GM19328 (cell line): ENCODE results near the gene ADSS1.

Source experiments
- ATAC-seq: cut with Tn5 transposase; IDR thresholded peaks from one replicate; pipeline ENCODE4 v1.9.1; 2021; ENCODE audit warnings: mild to moderate bottlenecking, moderate library complexity; ENCODE audit not compliant: unreplicated experiment

ADSS1 gene

DNA sequence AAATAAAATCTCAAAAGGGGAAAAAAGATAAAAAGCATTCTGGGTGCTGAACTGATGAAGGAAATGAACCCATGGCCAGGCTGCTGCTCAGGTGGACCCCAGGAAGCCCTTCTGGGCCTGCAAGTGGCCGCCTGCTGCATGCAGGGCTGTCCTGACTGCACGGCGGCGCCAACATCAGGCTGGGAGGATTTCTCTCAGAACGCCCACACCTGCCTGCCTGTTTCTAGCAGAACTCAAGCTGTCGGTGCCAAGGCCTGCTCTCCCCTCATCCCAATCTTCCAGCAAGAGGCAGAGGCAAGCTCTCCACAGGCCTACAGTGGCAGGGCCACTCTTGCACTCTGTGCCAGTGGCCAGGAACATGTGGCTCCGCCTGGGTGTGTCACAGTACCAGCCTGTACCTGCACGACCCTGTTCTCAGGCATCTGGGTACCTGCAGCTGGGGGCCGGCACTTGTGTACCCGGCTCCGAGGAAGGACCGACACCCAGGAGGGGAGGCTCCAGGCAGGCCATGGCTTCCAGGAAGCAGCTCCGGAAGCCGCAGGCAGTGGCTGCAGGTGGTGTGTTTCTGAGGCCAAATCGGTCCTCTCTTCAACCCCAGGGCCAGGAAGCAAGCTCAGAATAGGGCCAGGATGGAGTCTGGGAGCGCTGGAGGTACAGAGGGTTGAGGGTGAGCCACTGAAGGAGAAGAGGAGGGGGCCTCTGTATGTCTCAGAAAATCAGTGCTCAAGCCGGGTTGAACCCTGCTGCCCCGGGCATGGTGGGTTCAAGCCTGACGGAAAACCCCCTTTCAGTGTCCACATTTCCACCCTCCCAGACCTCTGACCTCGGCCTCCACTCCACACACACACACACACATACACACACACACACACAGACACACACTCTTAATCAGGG lies 37.2 kb upstream of the ADSS1 start:
- no peak for ATAC-seq

DNA sequence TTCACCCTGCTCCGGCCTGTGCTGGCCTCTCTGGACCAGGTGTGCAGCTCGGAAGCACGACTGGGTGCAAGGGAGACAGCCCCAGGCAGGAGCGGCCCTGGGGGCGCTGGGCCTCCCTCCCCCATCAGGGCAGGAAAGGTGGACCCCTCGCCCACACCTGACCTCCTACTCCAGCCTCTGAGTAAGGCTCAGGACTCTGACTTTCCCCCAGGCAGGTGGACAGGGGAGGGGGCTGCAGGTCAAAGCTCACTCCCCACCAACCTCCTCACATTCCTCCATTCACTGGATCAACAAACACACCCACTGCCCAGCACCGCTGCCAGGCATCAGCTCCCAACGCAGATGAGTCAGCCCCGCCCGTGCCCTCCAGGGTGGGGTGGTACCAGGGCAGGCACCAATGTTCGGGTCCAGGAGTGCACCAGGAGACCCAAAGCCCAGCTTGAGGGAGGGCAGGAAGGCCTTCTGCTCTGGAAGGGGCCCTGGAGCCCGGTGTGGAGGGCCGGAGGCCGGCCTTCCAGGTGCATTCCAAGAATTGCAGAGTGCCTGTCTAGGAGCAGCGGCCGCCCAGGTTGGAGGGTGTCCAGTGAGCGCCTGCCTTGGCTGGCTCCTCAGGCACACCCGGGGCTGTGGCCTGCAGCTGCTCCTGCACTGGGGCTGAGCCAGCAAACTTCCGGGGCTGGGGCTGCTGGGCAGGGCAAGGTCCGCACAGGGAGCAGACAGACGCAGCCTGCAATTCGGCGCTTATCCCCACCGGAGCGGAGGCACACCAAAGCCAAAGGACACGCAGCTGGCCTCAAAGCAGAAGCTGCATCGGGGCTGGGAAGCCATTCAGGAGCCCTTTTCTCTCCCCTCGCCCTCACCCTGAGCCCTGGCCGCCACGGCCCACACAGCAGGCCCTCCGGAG lies 36.2 kb upstream of the ADSS1 start:
- no peak for ATAC-seq

DNA sequence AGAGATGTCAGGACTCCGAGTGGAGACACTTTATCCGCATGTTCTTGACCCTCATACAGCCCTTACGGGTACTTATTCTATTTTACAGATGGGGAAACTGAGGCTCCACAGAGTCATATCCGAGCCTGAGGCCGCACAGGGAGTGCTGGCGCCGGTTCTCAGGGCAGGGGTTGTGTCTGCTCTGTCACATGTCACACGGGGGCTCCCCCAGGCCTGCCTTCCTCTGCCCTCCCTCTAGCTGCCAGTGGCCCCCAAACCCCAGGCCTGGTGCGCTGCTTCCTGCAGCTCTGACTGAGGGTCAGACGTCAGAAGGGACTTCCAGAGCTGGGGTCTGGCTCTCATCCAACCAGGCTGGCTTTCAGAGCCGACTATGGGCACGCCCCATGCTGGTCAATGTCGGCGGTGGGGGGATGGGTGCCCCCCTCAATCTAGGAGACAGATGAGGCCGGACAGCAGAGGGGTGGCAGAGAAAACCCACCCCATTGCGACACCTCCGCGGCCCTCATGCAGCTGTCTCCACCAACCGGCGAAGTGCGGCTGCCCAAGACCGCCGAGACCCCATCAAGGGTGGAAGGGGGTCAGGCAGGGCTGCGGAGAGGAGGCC lies 35.4 kb upstream of the ADSS1 start:
- no peak for ATAC-seq

DNA sequence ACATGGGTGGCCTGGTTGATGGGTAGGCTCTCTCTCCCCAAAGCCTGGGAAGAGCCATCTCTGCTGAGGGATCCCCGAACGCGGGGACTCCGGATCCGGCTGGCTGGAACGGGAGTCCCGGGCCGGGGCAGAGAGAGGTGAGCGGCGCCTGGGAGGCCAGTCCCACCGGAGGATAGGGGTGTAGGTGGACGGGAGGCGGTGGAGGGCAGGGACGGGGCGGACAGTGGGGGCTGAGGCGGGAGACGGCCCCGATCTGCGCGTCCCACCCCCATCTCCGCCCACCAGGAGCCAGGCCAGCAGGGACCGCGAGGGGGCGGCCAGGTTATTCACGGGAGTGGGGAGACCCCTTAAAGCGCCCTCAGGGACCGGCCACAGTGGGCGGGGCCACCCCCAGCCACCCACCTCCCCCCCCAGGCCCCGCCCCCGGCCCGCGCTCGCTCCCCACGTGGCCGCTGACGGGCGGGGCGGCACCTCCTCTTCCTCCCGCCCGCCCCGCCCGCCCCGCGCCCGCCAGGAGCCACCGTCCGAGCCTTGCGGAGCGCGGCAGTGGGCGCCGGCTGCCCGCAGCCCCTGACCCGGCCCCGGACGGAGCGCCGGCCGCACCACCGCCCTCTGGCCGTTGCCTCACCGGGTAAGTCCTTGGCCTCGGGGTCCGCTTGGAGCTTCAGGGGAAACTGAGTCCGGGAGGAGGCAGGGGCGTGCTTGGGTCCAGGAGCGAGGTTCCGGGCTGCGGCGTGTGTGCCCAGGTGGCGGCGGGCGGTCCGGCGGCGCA lies 34.7 kb upstream of the ADSS1 start, which contains the start of gene INF2:
TSS of gene INF2 (plus strand) at position 510 of the 772 bp plus-strand sequence. CDS start 11,748 bp downstream, outside the sequence.
- no peak for ATAC-seq

DNA sequence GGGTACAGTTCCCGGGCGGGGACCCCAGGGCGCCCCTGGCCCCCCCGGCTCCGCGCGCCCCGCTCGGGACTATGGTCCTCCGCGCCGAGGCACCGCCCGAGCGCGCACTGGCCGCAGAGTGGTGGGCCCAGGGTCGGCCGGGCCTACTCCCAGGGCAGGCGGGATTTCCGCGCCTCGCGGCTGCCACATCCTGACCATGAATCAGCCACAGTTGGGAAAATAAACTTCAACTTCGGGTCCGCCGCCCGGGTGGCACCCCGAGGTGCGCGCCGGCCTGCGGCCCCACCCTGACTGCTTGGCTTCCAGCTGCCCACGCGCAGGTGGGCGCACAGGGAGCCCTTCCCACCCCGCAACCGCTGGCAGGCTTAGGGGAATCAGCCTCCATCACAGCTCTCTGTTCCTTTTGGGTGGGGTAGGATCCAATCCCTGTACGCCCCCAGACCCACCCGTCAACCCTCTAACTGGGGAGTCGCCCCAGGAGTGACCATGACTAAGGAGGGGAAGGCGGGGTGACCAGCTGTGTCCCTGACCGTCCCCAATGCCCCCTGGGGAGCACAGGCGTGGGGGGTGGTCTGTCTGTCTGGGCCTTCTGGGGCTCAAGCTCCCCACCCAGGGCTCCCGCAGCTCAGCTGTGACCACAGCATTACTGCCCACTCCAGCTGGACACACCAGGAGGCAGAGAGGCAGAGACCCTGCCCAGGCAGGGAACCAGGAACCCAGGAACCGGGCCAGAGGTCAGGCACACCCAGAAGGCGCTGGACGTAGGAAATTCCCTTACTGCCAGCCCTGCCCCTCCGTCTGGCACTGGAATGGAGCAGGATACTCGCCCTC lies 33.9 kb upstream of the ADSS1 start:
- no peak for ATAC-seq

DNA sequence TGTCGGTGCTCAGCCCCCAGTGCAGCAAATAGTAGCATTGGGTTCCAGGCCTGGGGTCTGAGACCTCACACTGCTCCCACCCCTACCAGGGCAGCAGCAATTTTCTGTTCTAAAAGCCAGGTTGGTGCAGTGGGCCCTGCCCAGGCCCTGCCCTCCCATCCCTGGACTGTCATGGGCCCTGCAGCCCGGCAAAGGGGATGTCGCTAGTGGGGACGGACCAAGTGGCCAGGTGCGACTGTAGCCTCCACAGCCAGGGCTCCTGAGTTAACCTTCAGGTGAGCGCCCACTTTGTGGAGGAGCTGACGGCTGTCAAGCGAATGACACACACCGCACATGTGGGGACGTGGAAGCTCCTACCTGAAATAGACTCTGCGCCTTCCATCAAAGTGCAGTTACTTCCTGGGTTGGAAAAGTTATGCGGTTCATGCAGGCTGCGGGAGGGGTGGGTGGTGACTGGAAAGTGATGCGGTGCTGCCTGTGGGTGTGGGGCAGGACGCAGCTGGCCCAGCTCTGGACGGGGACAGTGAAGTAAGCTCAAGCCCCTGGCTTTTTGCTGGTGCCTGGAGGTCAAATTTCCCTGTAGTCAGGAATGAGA lies 33.1 kb upstream of the ADSS1 start:
- ATAC-seq, result no peak

DNA sequence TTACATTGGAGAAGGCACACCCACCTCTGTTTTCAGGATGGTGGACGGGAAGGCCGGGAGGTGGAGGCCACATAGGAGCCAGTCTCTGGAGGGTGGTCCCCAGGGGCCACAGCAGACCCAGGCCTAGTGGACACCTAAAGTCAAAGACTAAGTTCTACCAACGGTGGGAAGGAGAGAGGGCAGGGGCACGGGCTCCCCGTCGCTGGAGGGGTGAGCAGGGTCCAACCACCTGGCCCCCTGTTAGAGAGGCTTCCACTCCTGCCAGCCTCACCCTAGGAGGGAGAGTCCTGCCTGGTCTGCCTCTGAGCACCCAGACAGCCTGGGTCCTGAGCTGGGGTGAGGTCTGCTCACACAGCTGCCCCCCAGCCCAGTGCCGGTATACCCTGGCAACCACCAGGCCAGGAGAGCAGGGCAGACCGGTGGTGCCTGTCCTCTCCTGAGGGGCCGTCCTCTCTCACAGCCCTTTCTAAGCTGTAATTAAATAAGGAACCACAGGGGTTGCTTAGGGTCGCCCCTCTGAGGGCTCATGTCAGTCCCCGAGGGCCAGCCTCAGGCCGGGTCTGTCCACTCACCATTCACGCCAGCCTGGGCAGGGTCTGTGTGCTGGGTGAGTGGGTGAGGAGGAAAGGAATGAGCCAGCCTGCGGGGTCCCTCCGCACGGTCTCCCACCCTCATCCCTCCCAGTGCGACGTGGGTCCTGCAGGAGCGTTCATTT lies 32.3 kb upstream of the ADSS1 start:
- no peak for ATAC-seq

DNA sequence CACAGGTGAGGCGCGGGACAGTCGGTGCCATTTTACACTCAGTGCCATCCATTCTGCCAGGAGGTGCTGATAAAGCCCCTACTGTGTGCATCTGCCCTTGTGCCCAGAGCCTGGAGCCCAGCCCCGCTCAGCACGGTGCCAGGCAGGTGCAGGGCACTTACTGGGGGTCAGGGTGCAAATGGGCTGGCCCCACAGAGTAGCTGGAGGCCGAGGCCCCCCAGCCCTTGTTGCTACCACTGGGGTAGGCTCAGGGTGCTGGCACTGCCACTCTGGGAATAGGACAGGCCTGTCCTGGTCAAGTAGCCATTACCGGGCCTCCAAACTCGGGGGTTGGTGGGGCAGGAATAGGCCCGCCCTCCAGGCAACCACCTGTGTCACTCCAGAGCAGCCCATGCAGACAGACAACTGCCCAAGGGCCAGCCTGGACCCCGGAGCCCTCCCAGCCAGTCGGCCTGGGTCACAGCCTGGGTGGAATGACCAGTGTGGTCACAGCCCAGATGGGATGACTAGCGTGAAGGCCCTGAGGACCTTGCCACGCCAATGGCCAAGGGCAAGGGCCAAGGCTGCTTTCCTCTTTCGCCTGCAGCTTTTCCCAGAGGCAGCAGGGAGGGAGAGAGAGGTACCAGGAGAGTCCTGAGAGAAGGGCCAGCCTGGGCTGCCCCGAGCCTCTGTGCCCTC lies 31.6 kb upstream of the ADSS1 start:
- no peak for ATAC-seq

DNA sequence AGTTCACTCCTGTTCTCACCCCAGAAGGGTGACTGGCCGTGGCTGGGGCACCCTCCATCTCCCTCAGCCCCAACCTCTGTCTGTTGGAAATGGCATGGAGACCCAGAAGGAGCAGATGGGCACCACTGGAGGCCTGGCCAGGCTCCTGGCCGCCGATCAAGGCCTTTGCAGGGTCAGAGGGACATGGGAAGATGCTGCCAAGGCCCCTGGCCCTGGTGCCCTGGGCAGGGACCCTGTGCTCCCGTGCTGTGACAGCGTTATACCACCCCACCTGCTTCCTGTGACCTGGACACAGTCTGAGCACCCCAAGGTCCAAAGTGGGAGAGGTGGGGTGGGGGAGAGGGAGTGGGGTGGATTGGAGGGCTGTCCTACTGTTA lies 31.1 kb upstream of the ADSS1 start:
- ATAC-seq, result no peak

DNA sequence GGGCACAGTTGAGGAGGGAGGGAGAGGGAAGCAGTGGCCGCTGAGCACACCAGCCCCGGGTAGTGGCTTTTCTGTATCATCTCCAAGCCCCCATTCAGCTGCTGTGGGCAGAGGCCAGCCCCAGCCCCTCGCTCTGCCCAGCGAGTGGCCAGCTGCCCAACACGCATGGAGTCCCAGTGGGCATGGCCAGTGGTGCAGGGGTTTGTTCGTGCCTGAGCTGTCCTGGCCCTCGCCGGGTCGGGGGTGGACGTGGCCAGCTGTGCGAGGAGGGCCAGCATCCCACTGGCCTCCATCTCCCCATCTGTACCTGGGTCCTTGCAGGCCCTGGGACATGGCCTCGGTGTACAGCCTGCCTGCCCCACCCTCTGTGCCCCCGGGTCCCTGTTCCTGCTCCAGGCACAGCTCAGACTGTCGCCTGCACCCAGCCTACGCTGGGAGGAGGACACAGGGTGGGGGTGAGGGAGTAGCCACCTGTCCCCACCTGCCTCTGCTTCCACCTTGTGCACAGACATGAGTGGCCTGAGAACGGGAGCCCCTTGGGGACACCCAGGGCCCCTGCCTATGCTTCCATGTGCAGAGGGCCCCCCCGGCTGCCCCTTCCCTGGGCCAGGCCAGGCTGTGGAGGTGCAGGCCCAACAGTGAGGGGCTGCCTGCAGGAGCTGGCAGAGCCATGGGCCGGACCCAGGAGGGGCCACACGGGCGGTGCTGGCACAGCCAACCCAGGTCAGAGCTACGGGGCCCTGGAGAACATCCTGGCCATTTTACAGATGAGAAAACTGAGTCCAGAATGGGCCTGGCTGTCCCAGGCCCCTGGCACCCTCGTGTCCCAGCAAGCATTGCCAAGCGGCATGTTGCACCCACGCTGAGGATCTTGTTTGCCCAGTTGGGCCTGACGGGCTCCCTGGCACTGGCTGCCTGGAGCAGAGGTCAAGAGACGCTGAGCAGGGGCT lies 30.3 kb upstream of the ADSS1 start:
- no peak for ATAC-seq

DNA sequence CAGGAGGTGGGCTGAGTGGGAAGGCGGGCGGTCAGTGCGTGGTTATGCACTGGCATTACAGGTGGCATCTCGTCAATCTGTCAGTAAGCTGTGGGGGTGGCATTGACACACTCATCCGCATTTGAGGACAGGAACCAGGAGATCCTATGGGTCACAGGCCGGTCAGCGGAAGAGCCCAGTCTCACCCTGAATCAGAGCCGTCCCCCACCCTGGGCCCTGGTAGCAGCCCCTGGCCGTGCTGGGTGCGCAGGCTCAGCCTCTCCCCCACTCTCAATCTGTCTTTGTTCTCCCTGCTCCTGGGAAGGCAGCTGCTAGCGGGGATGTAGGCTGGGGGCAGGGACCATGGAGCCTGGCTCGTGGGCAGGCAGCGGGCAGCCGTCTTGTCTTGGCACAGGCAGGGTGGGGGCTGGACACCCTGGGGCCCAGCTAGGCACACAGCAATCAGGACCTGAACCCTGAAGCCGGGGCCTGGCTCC lies 29.5 kb upstream of the ADSS1 start:
- no peak for ATAC-seq

DNA sequence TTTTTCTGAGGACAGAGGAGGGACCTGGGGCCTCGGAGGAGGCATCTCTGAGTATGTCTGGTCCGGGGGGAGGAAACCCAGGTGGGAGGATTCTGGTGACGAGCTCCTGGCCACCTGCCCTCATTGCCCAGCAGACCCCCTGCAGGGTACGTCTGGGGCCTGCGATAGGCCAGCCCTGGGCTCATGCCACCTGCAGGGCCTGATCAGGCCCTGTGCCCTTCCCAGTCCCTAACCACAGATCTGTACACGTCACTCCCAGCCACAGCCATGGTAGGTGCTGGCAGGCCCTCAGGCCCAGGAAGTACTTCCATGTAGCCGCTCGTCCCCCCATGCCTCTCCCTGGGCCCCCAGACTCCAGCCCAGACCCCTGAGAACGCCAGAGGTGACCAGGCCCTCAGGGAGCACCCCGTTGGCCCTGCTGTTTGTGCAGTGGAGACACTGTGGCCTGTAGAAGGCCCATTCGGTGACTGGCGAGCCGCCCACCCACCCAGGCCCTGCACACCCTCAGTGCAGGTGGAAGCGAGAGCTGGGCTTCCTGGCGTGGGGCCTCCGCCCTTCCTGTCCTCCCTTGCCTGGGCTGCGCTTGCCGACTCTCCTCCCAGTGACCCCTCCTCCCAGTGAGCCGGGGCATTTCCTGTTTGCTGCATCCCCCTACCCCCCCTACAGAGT lies 28.9 kb upstream of the ADSS1 start:
- ATAC-seq, result no peak

DNA sequence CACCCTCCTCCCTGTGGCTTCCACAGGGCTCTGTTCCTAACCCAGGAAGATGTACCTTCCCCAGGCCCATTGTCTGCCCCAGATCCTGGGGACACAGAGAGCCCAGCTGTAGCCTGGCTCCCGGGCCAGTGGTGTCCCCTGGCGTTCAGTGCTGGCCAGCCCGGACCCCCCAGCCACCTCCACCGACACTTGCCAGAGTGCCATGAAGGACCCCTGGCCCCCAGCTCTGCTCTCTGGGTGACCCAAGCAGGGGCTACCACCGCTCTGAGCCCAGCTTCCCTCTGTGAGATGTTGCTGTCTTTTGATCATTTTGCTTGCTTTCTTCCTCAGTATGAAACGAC lies 28.4 kb upstream of the ADSS1 start:
- ATAC-seq, result no peak

DNA sequence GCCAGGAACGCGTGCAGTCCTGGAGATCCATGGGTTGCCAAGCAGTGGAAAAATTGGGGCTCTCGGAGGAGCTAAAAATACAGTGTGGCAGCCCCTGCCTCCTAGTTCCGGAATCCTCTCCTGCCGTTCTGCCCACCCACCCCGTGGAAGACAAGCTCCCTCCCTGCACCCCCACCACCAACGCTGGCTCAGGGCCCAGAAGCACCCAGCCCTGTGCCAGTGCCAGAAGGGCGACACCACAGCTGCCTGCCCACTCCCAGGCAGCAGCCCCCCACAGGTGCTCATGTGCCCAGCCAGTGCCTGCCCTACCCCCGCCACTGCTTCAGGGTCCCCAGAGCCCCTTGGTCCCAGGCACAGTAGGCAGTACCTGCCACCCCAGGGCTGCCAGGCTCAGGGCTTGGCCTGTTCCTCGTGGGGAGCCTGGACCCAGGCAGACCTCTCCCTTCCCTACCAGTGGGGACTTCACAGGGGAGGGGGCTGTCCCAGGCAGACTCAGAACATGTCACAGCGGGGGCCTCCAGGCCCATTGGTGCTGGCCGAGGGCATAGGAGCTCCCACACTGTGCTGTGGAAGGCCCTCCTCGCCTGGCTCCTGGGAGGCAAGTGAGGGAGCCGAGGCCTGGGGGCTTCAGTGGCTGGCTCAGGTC lies 27.2 kb upstream of the ADSS1 start:
- ATAC-seq, result no peak

DNA sequence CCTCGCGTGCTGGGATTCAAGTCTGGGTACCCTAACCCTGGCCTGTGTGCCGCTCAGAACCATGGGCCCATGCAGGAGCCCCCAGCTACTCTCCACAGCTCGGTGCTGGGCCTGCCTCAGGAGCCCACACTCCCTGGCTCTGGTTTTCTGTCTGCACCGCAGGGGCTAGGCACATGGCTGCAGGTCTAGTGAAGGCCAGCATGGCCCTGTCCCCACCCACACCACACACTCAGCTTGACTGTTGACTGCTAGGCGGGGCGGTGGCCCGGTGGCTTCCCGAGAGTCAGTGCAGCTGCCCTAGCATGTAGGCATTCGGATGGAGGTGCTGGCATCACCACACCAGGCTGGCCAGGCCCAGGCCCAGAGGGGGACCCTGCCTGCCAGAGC lies 26.7 kb upstream of the ADSS1 start:
- ATAC-seq, result no peak
